Measurements from ENCODE around the gene LGR6. TPM values are rescaled to one million over a fixed set of nuclear protein-coding genes. Genes with fewer than 3 reads are reported as not detected.
A peak's percentile ranks its signal among the peaks of the same experiment; 100 is the strongest.
"Not testable (repeated sequence)": the region's sequence is repeated elsewhere in the genome, so short reads cannot be mapped to it uniquely, and the experiment has no call there.

The LGR6 gene
- total RNA-seq, 4 donors from 2014 or later, result 1.6 to 4.9 (median 4.1) TPM

GRCh38 chr1:202187697-202188407, 5.7 kb upstream of the LGR6 start:
- Histone ChIP-seq H3K27me3 (peaks cover 24% of the 10 kb centered on the region), H3K27ac (no peak overlapping the region)
- WGBS, result 61% methylated on average over 4 of the region's 8 CpGs

DNA sequence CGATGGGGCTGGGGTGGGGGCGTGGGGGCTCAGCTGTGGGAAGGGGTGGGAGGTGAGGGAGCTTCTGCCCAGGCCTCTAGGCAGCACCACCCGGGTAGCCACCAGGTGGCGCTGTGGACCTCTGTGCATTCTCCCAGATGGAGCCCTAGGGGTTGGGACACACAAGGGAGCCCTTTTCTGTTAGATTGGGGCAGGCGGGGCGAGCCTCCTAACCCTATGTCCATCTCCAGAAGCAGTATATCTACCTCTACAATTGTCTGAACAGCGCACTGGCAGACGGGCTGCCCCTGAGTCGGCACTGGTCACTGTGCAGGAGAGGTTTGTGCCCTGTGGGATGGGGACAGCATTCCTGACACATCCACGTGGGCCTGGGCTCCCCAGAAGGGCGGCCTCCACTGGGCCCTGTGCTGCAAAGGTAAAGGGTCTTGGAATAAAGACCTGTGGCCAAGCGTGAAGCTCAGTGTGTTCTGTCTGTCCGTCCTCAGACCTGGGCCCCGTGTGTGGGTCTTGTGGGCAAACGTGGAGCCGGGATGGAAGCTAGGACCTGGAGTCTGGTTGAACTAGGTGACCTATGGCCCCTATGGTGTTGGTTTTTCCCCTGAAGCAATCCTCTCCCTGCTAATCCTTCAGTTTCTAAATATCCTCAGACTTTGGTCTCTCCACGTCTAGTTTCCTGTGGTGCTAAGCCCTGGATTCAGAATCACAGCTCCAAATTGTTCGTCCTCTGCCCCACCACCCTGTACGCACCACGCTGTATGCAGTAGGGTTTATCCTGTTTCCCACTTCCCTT, 4.4 kb upstream of the LGR6 start:
- peak; percentile 79 to 84 for DNase-seq (ENCODE audit: low spot score in 2 of 2)
- H3K4me1 ChIP-seq, result peaks cover 21% of the 10 kb centered on the region
- H3K27ac ChIP-seq, result no peak overlapping the region
- TF ChIP-seq POLR2AphosphoS5 (IDR thresholded peaks at IDR 0.05), result no peak
- TF ChIP-seq, protein P1, sequence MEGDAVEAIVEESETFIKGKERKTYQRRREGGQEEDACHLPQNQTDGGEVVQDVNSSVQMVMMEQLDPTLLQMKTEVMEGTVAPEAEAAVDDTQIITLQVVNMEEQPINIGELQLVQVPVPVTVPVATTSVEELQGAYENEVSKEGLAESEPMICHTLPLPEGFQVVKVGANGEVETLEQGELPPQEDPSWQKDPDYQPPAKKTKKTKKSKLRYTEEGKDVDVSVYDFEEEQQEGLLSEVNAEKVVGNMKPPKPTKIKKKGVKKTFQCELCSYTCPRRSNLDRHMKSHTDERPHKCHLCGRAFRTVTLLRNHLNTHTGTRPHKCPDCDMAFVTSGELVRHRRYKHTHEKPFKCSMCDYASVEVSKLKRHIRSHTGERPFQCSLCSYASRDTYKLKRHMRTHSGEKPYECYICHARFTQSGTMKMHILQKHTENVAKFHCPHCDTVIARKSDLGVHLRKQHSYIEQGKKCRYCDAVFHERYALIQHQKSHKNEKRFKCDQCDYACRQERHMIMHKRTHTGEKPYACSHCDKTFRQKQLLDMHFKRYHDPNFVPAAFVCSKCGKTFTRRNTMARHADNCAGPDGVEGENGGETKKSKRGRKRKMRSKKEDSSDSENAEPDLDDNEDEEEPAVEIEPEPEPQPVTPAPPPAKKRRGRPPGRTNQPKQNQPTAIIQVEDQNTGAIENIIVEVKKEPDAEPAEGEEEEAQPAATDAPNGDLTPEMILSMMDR (IDR thresholded peaks at IDR 0.05), result peak; percentile 44 to 94
- no peaks in the 10 kb centered on the region for H3K9me3 ChIP-seq
- H3K27me3 ChIP-seq, result peaks cover 33% of the 10 kb centered on the region
- H3K4me3 ChIP-seq, result no peak overlapping the region
- 56% methylated on average over 16 of the region's 20 CpGs for WGBS
- H3K36me3 ChIP-seq, result no peaks in the 10 kb centered on the region

More at GRCh38 chr1:202187697-202188407, 5.7 kb upstream of the LGR6 start:
- no peaks in the 10 kb centered on the region for H3K9me3 ChIP-seq
- no peak for DNase-seq (ENCODE audit: low spot score in 2 of 2)
- TF ChIP-seq EP300 (IDR thresholded peaks at IDR 0.05) (no peak), POLR2AphosphoS5 (IDR thresholded peaks at IDR 0.05) (no peak), POLR2A (IDR thresholded peaks at IDR 0.05) (no peak)
- TF ChIP-seq, protein P1 (IDR thresholded peaks at IDR 0.05), result no peak
- no peaks in the 10 kb centered on the region for H3K36me3 ChIP-seq
- H3K4me1 ChIP-seq, result peaks cover 7% of the 10 kb centered on the region
- no peak overlapping the region for H3K4me3 ChIP-seq

GRCh38 chr1:202189918-202190715, 3.5 kb upstream of the LGR6 start:
- WGBS, result 82% methylated on average over 7 of the region's 7 CpGs
- Histone ChIP-seq H3K4me1 (peaks cover 17% of the 10 kb centered on the region), H3K27me3 (peaks cover 38% of the 10 kb centered on the region), H3K27ac (no peak overlapping the region), H3K9me3 (no peaks in the 10 kb centered on the region), H3K4me3 (no peak overlapping the region), H3K36me3 (no peaks in the 10 kb centered on the region)
- TF ChIP-seq, protein P1 (IDR thresholded peaks at IDR 0.05), result no peak
- no peak for TF ChIP-seq POLR2AphosphoS5 (IDR thresholded peaks at IDR 0.05)
- TF ChIP-seq EP300 (IDR thresholded peaks at IDR 0.05), result no peak
- TF ChIP-seq POLR2A (IDR thresholded peaks at IDR 0.05), result no peak
- DNase-seq (ENCODE audit: low spot score in 2 of 2), result no peak

- DNase-seq (ENCODE audit: low spot score in 2 of 2), result not testable (repeated sequence)
- WGBS, result 93% methylated on average over 3 of the region's 33 CpGs
- H3K27me3 ChIP-seq, result peaks cover 38% of the 10 kb centered on the region
Observed at GRCh38 chr1:202191391-202191790, 2.2 kb upstream of the LGR6 start.

GRCh38 chr1:202192770-202193613, 607 bp upstream of the LGR6 start:
- H3K4me1 ChIP-seq, result peaks cover 21% of the 10 kb centered on the region
- H3K27ac ChIP-seq, result no peak overlapping the region
- H3K36me3 ChIP-seq, result no peaks in the 10 kb centered on the region
- peak overlapping the region; percentile 43 for H3K4me3 ChIP-seq
- DNase-seq (ENCODE audit: low spot score in 2 of 2), result no peak
- TF ChIP-seq, protein P1 (IDR thresholded peaks at IDR 0.05), result peak; percentile 31 to 89
- TF ChIP-seq POLR2A (IDR thresholded peaks at IDR 0.05) (no peak), EP300 (IDR thresholded peaks at IDR 0.05) (no peak), POLR2AphosphoS5 (IDR thresholded peaks at IDR 0.05) (no peak)
- H3K9me3 ChIP-seq, result no peaks in the 10 kb centered on the region
- WGBS, result 41% methylated on average over 8 of the region's 18 CpGs
- H3K27me3 ChIP-seq, result peaks cover 36% of the 10 kb centered on the region

More at GRCh38 chr1:202191391-202191790, 2.2 kb upstream of the LGR6 start:
- H3K9me3 ChIP-seq, H3K4me3 ChIP-seq, H3K36me3 ChIP-seq, H3K27ac ChIP-seq: not testable (repeated sequence)
- peaks cover 15% of the 10 kb centered on the region for H3K4me1 ChIP-seq

All from suprapubic skin (tissue), 4 donors.